ENCODE results near the gene SGMS2. TPM values are rescaled to one million over a fixed set of nuclear protein-coding genes. Genes with fewer than 3 reads are reported as not detected.

The SGMS2 gene
- total and polyA plus RNA-seq, 9 of the 15 experiments (the other 6 are each of a cell fraction or from before 2014, with no cell fraction given) = 0.07 to 0.25 (median 0.11) TPM; not detected in 5

DNA sequence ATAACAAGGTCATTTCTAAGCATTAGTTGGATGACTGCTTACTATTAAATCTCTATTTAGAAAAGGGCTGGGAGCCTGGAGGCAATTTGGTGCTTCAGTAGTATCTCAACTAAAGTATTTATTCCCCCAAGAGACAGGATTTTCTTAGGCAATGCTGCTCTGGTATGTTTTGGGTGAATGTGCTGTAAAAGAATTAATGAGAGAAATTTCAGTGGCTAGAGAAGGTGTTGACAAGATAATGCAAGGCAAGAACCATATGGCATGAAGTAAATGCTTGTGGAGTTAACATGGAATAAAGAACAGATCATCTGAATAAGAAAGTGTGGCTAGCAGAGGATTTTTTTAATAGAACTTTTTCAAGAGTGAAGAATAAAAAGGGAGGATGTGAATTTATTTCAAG is 110.5 kb downstream of the SGMS2 start:
- no peak overlapping the region for H3K9ac ChIP-seq (ENCODE audit: insufficient read depth in 1 of 2, low read depth in 2 of 2, low read length in 2 of 2)
- no peaks in the 10 kb centered on the region for H3K79me2 ChIP-seq (ENCODE audit: control insufficient read depth, insufficient read depth, low read length)
- in situ Hi-C loops (cut with MboI) = no loop called here
- intact Hi-C loops (cut with micrococcal nuclease) = no loop called here
- H3K9me3 ChIP-seq (replicated peaks; ENCODE audit: control insufficient read depth, insufficient read depth, low read depth, low read length) = no peaks in the 10 kb centered on the region
- FAIRE-seq (no peak), ATAC-seq (no peak), DNase-seq (ENCODE audit: extremely low read depth in 1 of 4, low spot score in 3 of 4) (no peak)
- H3K4me1 ChIP-seq (replicated peaks in 1 of 2; ENCODE audit: control insufficient read depth in 2 of 2, insufficient read depth in 2 of 2, low read length in 2 of 2) = peaks cover 0 to 15% of the 10 kb centered on the region in 2 experiments; a peak in 2 of 5 replicates
- no peaks in the 10 kb centered on the region for H3K36me3 ChIP-seq (ENCODE audit: control insufficient read depth, insufficient read depth, low read length)
- no peaks in the 10 kb centered on the region for H3K9me1 ChIP-seq (ENCODE audit: control insufficient read depth, insufficient read depth, low read length)
- no peak overlapping the region for H2AFZ ChIP-seq (ENCODE audit: low read depth, low read length)
- H3K27ac ChIP-seq (ENCODE audit: extremely low read depth, low read depth, low read length) = no peak overlapping the region
- POLR2A ChIA-PET = no interaction called here
- CTCF ChIA-PET (ENCODE audit: low intra/inter-chr PET ratio) = no interaction called here
- H3K27me3 ChIP-seq (ENCODE audit: control insufficient read depth in 2 of 2, insufficient read depth in 2 of 2, low read length in 2 of 2) = peaks cover 0 to 6% of the 10 kb centered on the region in 2 experiments; a peak in 1 of 5 replicates
- H3K4me2 ChIP-seq (ENCODE audit: insufficient read depth, low read length) = no peak overlapping the region
- H3K4me3 ChIP-seq = no peak overlapping the region
- no peak for TF ChIP-seq PCBP2 (IDR thresholded peaks at IDR 0.05; ENCODE audit: low read depth, low read length, poor library complexity, severe bottlenecking)
- no TSS peak for BruUV-seq (replicated peaks)
- H4K20me1 ChIP-seq (replicated peaks; ENCODE audit: control insufficient read depth, insufficient read depth, low read length) = no peaks in the 10 kb centered on the region

DNA sequence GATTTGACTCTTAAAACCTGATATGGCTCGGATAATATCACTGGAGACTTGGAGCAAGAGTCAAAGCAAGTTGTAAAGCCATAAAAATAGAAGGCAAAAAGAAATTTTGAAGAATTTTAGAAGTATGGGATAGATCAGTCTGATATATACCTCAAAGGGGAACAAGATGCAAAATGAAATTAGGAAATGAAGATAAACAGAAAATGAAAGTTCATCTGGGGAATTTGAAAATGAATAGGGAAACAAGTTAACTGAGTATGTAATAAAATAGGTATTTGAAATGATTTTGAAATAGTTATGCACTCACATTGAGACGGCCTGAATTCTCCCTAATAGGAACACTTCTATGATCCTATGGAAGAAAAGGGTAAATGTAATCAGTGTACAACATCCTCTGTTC is 112.3 kb downstream of the SGMS2 start:
- H3K9me3 ChIP-seq (replicated peaks; ENCODE audit: control insufficient read depth, insufficient read depth, low read depth, low read length) = no peaks in the 10 kb centered on the region
- TF ChIP-seq FUS (optimal IDR thresholded peaks at IDR 0.05; ENCODE audit: low read depth, low read length) = no peak
- TF ChIP-seq RFX7 (CRISPR knock-in tag; IDR thresholded peaks at IDR 0.05) = no peak
- TF ChIP-seq, protein P1, sequence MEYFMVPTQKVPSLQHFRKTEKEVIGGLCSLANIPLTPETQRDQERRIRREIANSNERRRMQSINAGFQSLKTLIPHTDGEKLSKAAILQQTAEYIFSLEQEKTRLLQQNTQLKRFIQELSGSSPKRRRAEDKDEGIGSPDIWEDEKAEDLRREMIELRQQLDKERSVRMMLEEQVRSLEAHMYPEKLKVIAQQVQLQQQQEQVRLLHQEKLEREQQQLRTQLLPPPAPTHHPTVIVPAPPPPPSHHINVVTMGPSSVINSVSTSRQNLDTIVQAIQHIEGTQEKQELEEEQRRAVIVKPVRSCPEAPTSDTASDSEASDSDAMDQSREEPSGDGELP (CRISPR knock-in tag; IDR thresholded peaks at IDR 0.05; ENCODE audit: borderline replicate concordance) = no peak
- no peak for TF ChIP-seq KDM5B (IDR thresholded peaks at IDR 0.05; ENCODE audit: insufficient replicate concordance, low read depth, low read length)
- TF ChIP-seq, protein P2, sequence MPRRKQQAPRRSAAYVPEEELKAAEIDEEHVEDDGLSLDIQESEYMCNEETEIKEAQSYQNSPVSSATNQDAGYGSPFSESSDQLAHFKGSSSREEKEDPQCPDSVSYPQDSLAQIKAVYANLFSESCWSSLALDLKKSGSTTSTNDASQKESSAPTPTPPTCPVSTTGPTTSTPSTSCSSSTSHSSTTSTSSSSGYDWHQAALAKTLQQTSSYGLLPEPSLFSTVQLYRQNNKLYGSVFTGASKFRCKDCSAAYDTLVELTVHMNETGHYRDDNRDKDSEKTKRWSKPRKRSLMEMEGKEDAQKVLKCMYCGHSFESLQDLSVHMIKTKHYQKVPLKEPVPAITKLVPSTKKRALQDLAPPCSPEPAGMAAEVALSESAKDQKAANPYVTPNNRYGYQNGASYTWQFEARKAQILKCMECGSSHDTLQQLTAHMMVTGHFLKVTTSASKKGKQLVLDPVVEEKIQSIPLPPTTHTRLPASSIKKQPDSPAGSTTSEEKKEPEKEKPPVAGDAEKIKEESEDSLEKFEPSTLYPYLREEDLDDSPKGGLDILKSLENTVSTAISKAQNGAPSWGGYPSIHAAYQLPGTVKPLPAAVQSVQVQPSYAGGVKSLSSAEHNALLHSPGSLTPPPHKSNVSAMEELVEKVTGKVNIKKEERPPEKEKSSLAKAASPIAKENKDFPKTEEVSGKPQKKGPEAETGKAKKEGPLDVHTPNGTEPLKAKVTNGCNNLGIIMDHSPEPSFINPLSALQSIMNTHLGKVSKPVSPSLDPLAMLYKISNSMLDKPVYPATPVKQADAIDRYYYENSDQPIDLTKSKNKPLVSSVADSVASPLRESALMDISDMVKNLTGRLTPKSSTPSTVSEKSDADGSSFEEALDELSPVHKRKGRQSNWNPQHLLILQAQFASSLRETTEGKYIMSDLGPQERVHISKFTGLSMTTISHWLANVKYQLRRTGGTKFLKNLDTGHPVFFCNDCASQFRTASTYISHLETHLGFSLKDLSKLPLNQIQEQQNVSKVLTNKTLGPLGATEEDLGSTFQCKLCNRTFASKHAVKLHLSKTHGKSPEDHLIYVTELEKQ (CRISPR knock-in tag; IDR thresholded peaks at IDR 0.05) = no peak
- TF ChIP-seq STAG1 (CRISPR knock-in tag; IDR thresholded peaks at IDR 0.05; ENCODE audit: borderline replicate concordance) = no peak
- no peak for TF ChIP-seq OTX1 (CRISPR knock-in tag; IDR thresholded peaks at IDR 0.05)
- no peak for TF ChIP-seq MAFF (IDR thresholded peaks at IDR 0.05; ENCODE audit: low read length)
- no peak for TF ChIP-seq KDM2B (CRISPR knock-in tag; IDR thresholded peaks at IDR 0.05)
- peaks cover 0 to 2% of the 10 kb centered on the region in 2 experiments; a peak in 1 of 5 replicates for H3K4me1 ChIP-seq (replicated peaks in 1 of 2; ENCODE audit: control insufficient read depth in 2 of 2, insufficient read depth in 2 of 2, low read length in 2 of 2)
- no peaks in the 10 kb centered on the region for H4K20me1 ChIP-seq (replicated peaks; ENCODE audit: control insufficient read depth, insufficient read depth, low read length)
- no peak for DNase-seq (ENCODE audit: extremely low read depth in 1 of 4, low spot score in 3 of 4)
- POLR2A ChIA-PET = no interaction called here
- no peaks in the 10 kb centered on the region for H3K36me3 ChIP-seq (ENCODE audit: control insufficient read depth, insufficient read depth, low read length)
- intact Hi-C loops (cut with micrococcal nuclease) (no loop called here), in situ Hi-C loops (cut with MboI) (no loop called here)
- H3K27ac ChIP-seq (ENCODE audit: extremely low read depth, low read depth, low read length) = no peak overlapping the region
- BruUV-seq (replicated peaks) = no TSS peak
- H3K4me2 ChIP-seq (ENCODE audit: insufficient read depth, low read length) = no peak overlapping the region
- H3K4me3 ChIP-seq = no peak overlapping the region
- FAIRE-seq = no peak
- no peak overlapping the region for H3K9ac ChIP-seq (ENCODE audit: insufficient read depth in 1 of 2, low read depth in 2 of 2, low read length in 2 of 2)
- CTCF ChIA-PET (ENCODE audit: low intra/inter-chr PET ratio) = no interaction called here
- no peak overlapping the region for H2AFZ ChIP-seq (ENCODE audit: low read depth, low read length)
- no peak for ATAC-seq
- no peaks in the 10 kb centered on the region for H3K9me1 ChIP-seq (ENCODE audit: control insufficient read depth, insufficient read depth, low read length)
- no peaks in the 10 kb centered on the region for H3K27me3 ChIP-seq (ENCODE audit: control insufficient read depth in 2 of 2, insufficient read depth in 2 of 2, low read length in 2 of 2)
- WGBS (ENCODE audit: insufficient coverage, low coverage, missing lambda C conversion rate) = 9% methylated on average over 2 of the region's 2 CpGs
- H3K79me2 ChIP-seq (ENCODE audit: control insufficient read depth, insufficient read depth, low read length) = no peaks in the 10 kb centered on the region
